Stimulated activated naive B cell treated with anti-CD40 and anti-IgM and Interleukin-4, amounts not matched to agents 10 μg/mL and 1 μg/mL and 100 μg/mL, for 72 hours (primary cell): ENCODE data around the gene OR10P1.

ENCODE experiments used
- ATAC-seq, 2 donors: fragments of 150-1000 bp; cut with Tn5 transposase; replicated peaks; 2 replicates each; pipeline ENCODE4 v1.10.0; 2021; ENCODE audit warnings: moderate library complexity in 1 of 2
- DNase-seq: peaks from one replicate; pipeline ENCODE4 v3.0.0; 2021
- H3K27ac Mint-ChIP-seq: one replicate; pipeline ENCODE4 v1.8.0; 2022; ENCODE audit warnings: mild to moderate bottlenecking, mixed read lengths
- H3K27me3 Mint-ChIP-seq, 2 donors: one replicate each; pipeline ENCODE4 v1.8.0; 2022; ENCODE audit warnings: mixed read lengths in 2 of 2
- H3K36me3 Mint-ChIP-seq, 2 donors: one replicate each; pipeline ENCODE4 v1.8.0; 2022; ENCODE audit warnings: mixed read lengths in 2 of 2, mild to moderate bottlenecking in 1 of 2
- H3K4me1 Mint-ChIP-seq, 2 donors: one replicate each; pipeline ENCODE4 v1.8.0; 2022; ENCODE audit warnings: mixed read lengths in 2 of 2, mild to moderate bottlenecking in 1 of 2
- H3K4me3 Mint-ChIP-seq, 2 donors: one replicate each; pipeline ENCODE4 v1.8.0; 2022; ENCODE audit warnings: mild to moderate bottlenecking in 2 of 2, mixed read lengths in 2 of 2, moderate library complexity in 1 of 2
- H3K9me3 Mint-ChIP-seq, 2 donors: one replicate each; pipeline ENCODE4 v1.8.0; 2022; ENCODE audit warnings: mixed read lengths in 2 of 2, mild to moderate bottlenecking in 1 of 2

The OR10P1 gene

GRCh38 chr12:55658635-55659391 is 22.1 kb downstream of the OR10P1 start:
- Mint-ChIP-seq H3K4me1 (peaks cover 1 to 6% of the 10 kb centered on the region in 2 donors), H3K4me3 (no peak overlapping the region), H3K36me3 (no peaks in the 10 kb centered on the region), H3K9me3 (no peaks in the 10 kb centered on the region), H3K27me3 (peaks cover 0 to 4% of the 10 kb centered on the region in 2 donors), H3K27ac (no peak overlapping the region)
- ATAC-seq (no peak), DNase-seq (no peak)

DNA sequence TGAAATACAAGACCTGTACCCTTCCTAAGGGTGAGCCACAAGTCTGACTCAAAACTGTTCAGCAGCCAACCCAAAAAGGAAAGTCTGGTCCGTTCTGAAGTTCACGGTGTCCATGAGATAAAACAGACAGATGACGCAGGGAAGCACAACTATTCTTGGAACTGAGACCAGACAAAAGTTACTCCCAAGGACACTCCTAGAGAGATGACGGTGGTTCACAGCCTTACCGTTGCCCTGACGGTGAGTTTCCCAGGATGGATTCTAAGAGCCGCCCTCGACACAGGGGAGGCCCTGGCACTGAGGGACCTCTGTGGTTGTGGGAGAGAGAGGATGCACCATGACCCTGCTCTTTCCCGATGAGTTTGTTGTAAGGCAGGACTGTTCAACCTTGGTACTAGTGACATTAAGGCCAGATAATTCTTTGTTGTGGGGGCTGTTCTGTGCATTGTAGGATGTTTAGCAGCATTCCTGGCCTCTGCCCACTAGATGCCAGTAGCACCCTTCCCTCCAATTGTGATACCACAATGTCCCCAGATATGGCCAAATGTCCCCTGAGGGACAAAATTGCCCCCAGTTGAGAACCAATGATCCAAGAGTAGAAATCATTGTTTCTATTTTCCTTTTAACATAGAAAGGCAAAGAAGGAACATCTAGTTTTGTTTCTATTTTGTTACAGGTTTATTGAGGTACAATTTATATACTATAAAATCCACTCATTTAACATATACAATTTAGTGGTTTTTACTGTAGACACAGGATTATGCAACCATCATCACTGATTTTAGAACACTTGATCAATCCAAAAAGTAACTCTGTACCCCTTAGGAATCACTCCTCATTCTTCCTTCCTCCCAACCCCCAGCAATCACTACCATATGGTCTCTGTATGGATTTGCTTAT is 23.0 kb downstream of the OR10P1 start:
- Mint-ChIP-seq H3K4me3 (no peak overlapping the region), H3K4me1 (peaks cover 1 to 6% of the 10 kb centered on the region in 2 donors), H3K27me3 (peaks cover 0 to 4% of the 10 kb centered on the region in 2 donors), H3K27ac (no peak overlapping the region), H3K36me3 (no peaks in the 10 kb centered on the region), H3K9me3 (no peaks in the 10 kb centered on the region)
- DNase-seq (no peak), ATAC-seq (peak; percentile 70 to 76)

DNA sequence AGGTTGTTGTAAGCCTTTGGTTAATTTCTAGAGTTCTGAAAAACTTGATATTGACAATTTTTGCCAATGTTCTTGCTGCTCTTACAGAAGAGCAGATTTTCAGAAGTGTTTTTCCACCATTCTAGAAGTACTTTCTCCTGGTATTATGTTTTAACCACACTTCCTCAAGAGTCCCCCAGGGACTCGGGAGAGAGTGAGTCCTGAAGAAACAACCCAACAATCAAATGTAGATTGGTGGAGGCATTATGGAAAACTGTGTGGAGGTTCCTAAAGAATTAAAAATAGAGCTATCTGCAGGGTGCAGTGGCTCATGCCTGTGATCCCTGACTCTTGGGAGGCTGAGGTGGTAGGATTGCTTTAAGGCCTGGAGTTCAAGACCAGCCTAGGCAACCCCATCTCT is 26.7 kb downstream of the OR10P1 start:
- no peaks in the 10 kb centered on the region for H3K36me3 Mint-ChIP-seq
- no peak overlapping the region for H3K27ac Mint-ChIP-seq
- DNase-seq (no peak), ATAC-seq (no peak)
- no peaks in the 10 kb centered on the region for H3K4me1 Mint-ChIP-seq
- no peaks in the 10 kb centered on the region for H3K9me3 Mint-ChIP-seq
- H3K27me3 Mint-ChIP-seq: peaks cover 0 to 4% of the 10 kb centered on the region in 2 donors
- no peak overlapping the region for H3K4me3 Mint-ChIP-seq

DNA sequence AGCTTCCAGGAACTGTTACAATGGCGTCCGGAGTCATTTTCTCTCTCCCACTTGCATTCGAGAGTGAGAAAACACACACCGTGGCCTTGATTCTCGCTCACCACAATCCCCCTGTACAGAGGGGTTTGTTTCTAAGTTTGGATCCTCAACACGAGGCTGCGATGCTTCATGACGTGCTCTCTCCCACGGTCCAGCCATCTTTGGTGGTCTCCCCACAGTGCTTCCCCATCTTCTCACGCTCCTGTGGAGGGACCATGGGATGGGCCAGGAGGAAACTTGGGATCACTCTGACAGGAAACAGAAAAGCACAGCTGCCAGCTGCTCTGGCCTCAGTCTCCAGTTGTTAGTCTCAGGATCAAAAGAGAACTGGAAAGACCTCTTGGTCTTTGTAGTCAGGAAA is 28.1 kb downstream of the OR10P1 start:
- Mint-ChIP-seq H3K27ac (no peak overlapping the region), H3K4me3 (no peak overlapping the region), H3K36me3 (no peaks in the 10 kb centered on the region), H3K9me3 (no peaks in the 10 kb centered on the region), H3K27me3 (peaks cover 0 to 4% of the 10 kb centered on the region in 2 donors), H3K4me1 (no peaks in the 10 kb centered on the region)
- ATAC-seq: no peak
- no peak for DNase-seq

- no peak for ATAC-seq
- H3K27ac Mint-ChIP-seq: peak overlapping the region; percentile 4
- H3K4me3 Mint-ChIP-seq: no peak overlapping the region
- no peaks in the 10 kb centered on the region for H3K4me1 Mint-ChIP-seq
- peaks cover 0 to 4% of the 10 kb centered on the region in 2 donors for H3K27me3 Mint-ChIP-seq
- H3K36me3 Mint-ChIP-seq: no peaks in the 10 kb centered on the region
- H3K9me3 Mint-ChIP-seq: no peaks in the 10 kb centered on the region
- DNase-seq: no peak
Observed at GRCh38 chr12:55666508-55666907, 29.8 kb downstream of the OR10P1 start.

- Mint-ChIP-seq H3K4me1 (peaks cover 15 to 18% of the 10 kb centered on the region in 2 donors), H3K27ac (no peak overlapping the region), H3K9me3 (no peaks in the 10 kb centered on the region), H3K36me3 (no peaks in the 10 kb centered on the region), H3K27me3 (no peaks in the 10 kb centered on the region), H3K4me3 (no peak overlapping the region)
- ATAC-seq (no peak), DNase-seq (no peak)
Observed at GRCh38 chr12:55670276-55670675, 33.6 kb downstream of the OR10P1 start.

- ATAC-seq: no peak
- H3K4me3 Mint-ChIP-seq: no peak overlapping the region
- H3K4me1 Mint-ChIP-seq: peaks cover 17 to 18% of the 10 kb centered on the region in 2 donors
- no peaks in the 10 kb centered on the region for H3K27me3 Mint-ChIP-seq
- no peak for DNase-seq
- peaks cover 0 to 2% of the 10 kb centered on the region in 2 donors for H3K36me3 Mint-ChIP-seq
- H3K9me3 Mint-ChIP-seq: no peaks in the 10 kb centered on the region
- H3K27ac Mint-ChIP-seq: no peak overlapping the region
Observed at GRCh38 chr12:55671746-55672145, 35.1 kb downstream of the OR10P1 start.

- H3K4me1 Mint-ChIP-seq: peaks cover 17 to 18% of the 10 kb centered on the region in 2 donors
- peak; percentile 100 for ATAC-seq
- peak overlapping the region; percentile 91 for H3K27ac Mint-ChIP-seq
- no peaks in the 10 kb centered on the region for H3K9me3 Mint-ChIP-seq
- peak; percentile 16 for DNase-seq
- H3K27me3 Mint-ChIP-seq: no peaks in the 10 kb centered on the region
- peak overlapping the region; percentile 4 to 39 for H3K4me3 Mint-ChIP-seq
- H3K36me3 Mint-ChIP-seq: peaks cover 0 to 2% of the 10 kb centered on the region in 2 donors
Observed at GRCh38 chr12:55673638-55674037, 36.9 kb downstream of the OR10P1 start.

GRCh38 chr12:55675666-55676065 is 39.0 kb downstream of the OR10P1 start:
- Mint-ChIP-seq H3K4me3 (no peak overlapping the region), H3K4me1 (peaks cover 17 to 19% of the 10 kb centered on the region in 2 donors), H3K27me3 (no peaks in the 10 kb centered on the region), H3K27ac (no peak overlapping the region), H3K9me3 (no peaks in the 10 kb centered on the region), H3K36me3 (peaks cover 0 to 2% of the 10 kb centered on the region in 2 donors)
- ATAC-seq: no peak
- DNase-seq: no peak

DNA sequence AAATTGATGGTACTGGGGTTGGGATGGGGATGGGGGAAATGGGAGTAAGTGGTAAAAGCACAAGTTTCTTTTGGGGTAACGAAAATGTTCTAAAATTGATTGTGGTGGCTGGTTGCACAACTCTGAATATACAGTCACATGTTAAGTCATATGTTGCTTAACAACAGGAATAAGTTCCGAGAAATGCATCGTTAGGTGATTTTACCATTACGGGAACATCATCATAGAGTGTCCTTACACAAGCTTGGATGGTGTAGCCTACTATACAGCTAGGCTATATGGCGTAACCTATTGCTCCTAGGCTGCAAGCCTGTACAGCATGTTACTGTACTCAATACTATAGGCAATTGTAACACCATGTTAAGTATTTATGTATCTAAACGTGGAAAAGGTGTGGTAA is 40.0 kb downstream of the OR10P1 start:
- H3K36me3 Mint-ChIP-seq: peaks cover 0 to 2% of the 10 kb centered on the region in 2 donors
- DNase-seq (no peak), ATAC-seq (no peak)
- no peaks in the 10 kb centered on the region for H3K9me3 Mint-ChIP-seq
- no peaks in the 10 kb centered on the region for H3K27me3 Mint-ChIP-seq
- H3K27ac Mint-ChIP-seq: no peak overlapping the region
- peaks cover 27 to 30% of the 10 kb centered on the region in 2 donors for H3K4me1 Mint-ChIP-seq
- H3K4me3 Mint-ChIP-seq: no peak overlapping the region

DNA sequence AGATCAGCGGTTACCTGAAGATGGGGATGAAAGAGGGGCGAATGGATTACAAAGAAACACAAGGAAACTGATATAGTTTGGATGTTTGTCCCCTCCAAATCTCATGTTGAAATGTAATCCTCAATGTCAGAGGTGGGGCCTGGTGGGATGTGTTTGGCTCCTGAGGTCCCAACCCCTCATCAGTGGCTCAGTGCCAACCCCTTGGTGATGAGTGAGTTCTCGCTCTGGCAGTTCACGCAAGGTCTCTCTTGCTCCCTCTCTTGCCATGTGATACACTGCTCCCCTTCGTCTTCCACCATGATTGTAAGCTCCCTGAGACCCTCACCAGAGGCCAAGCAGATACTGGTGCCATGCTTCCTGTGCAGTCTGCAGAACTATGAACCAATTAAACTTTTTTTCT is 43.0 kb downstream of the OR10P1 start:
- no peak overlapping the region for H3K27ac Mint-ChIP-seq
- H3K4me3 Mint-ChIP-seq: no peak overlapping the region
- H3K27me3 Mint-ChIP-seq: no peaks in the 10 kb centered on the region
- ATAC-seq: no peak
- peaks cover 0 to 2% of the 10 kb centered on the region in 2 donors for H3K36me3 Mint-ChIP-seq
- DNase-seq: no peak
- peaks cover 29 to 40% of the 10 kb centered on the region in 2 donors for H3K4me1 Mint-ChIP-seq
- H3K9me3 Mint-ChIP-seq: no peaks in the 10 kb centered on the region

DNA sequence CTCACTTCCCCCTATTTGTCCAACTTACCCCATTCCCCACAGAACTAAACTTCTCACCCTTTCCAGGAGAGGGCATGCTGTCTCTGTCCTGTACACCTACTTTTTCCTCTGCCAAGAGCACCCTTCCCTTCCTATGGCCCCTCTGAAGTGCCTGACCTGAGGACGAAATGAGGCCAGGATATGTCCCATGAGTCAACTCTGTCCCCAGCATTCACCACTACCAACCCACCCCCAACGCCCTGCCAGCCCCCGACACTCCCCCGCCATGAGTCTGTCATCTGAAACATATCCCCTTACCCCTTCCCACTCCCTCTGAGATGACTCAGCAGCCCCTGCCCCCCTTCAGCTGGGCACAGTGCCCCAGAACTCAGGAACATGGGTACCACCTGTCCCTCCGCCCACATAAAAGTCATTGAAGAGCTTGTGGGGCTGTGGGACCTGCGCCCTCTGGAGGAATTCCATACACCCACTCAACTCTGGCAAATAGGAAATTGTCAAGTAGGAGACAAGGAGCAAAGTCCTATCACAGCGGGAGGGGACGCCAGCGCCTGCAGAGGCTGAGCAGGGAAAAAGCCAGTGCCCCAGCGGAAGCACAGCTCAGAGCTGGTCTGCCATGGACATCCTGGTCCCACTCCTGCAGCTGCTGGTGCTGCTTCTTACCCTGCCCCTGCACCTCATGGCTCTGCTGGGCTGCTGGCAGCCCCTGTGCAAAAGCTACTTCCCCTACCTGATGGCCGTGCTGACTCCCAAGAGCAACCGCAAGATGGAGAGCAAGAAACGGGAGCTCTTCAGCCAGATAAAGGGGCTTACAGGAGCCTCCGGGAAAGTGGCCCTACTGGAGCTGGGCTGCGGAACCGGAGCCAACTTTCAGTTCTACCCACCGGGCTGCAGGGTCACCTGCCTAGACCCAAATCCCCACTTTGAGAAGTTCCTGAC is 44.7 kb downstream of the OR10P1 start:
- DNase-seq (no peak), ATAC-seq (peak; percentile 64 to 68)
- H3K27me3 Mint-ChIP-seq: no peaks in the 10 kb centered on the region
- peak overlapping the region; percentile 71 to 76 for H3K4me3 Mint-ChIP-seq
- no peaks in the 10 kb centered on the region for H3K9me3 Mint-ChIP-seq
- no peaks in the 10 kb centered on the region for H3K36me3 Mint-ChIP-seq
- peak overlapping the region; percentile 42 for H3K27ac Mint-ChIP-seq
- peaks cover 25 to 37% of the 10 kb centered on the region in 2 donors for H3K4me1 Mint-ChIP-seq

DNA sequence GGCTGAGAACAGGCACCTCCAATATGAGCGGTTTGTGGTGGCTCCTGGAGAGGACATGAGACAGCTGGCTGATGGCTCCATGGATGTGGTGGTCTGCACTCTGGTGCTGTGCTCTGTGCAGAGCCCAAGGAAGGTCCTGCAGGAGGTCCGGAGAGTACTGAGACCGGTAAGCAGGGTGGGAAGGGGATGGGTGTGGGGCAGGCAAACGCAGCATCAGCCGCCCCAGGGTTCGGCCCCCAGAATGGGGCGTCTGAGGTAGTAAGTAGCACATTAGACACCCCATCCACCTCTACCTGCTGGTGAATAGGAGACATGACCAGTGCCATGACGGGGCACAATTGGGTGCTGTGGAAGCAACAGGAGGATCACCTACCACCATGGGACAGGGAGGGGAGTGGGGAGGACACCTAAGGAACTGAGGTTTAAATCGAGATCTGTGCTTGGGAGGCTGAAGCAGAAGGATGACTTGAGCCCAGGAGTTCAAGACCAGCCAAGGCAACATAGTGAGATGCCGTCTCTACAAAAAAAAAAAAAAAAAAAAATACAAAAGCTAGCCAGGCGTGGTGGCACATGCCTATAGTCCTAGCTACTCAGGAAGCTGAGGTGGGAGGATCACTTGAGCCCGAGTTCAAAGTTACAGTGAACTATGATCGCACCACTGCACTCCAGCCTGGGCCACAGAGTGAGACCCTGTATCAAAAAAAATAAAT is 45.5 kb downstream of the OR10P1 start:
- Mint-ChIP-seq H3K4me1 (peaks cover 27 to 37% of the 10 kb centered on the region in 2 donors), H3K27ac (peak overlapping the region; percentile 42), H3K36me3 (no peaks in the 10 kb centered on the region), H3K27me3 (no peaks in the 10 kb centered on the region), H3K4me3 (peak overlapping the region; percentile 71 to 76), H3K9me3 (no peaks in the 10 kb centered on the region)
- ATAC-seq (peak; percentile 51 to 57), DNase-seq (no peak)
